Parathyroid adenoma (tissue), 2 donors: ENCODE measurements around the gene THSD1.
A peak's percentile ranks its signal among the peaks of the same experiment; 100 is the strongest.
"Not testable (repeated sequence)": the region's sequence is repeated elsewhere in the genome, so short reads cannot be mapped to it uniquely, and the experiment has no call there.

Experiments
- H2AFZ ChIP-seq: fragments of 300-600 bp; sonication (generic); one replicate; pipeline ENCODE4 v1.7.0; 2017; ENCODE audit warnings: antibody characterized with exemption, mild to moderate bottlenecking
- H3K27ac ChIP-seq: fragments of 300-600 bp; sonication (generic); one replicate; pipeline ENCODE4 v1.7.0; 2017
- H3K27me3 ChIP-seq: fragments of 300-600 bp; sonication (generic); one replicate; pipeline ENCODE4 v1.7.0; 2017; ENCODE audit warnings: low read length; ENCODE audit not compliant: control insufficient read depth, insufficient read depth
- H3K36me3 ChIP-seq: fragments of 300-600 bp; sonication (generic); one replicate; pipeline ENCODE4 v1.7.0; 2017; ENCODE audit warnings: low read length; ENCODE audit not compliant: control insufficient read depth, insufficient read depth
- H3K4me1 ChIP-seq: fragments of 300-600 bp; sonication (generic); one replicate; pipeline ENCODE4 v1.7.0; 2017; ENCODE audit warnings: control low read depth
- H3K4me2 ChIP-seq: fragments of 300-600 bp; sonication (generic); one replicate; pipeline ENCODE4 v1.7.0; 2017; ENCODE audit warnings: low read length
- H3K4me3 ChIP-seq: fragments of 300-600 bp; sonication (generic); one replicate; pipeline ENCODE4 v1.7.0; 2017; ENCODE audit warnings: low read depth, low read length
- H3K79me2 ChIP-seq: fragments of 300-600 bp; sonication (generic); one replicate; pipeline ENCODE4 v1.7.0; 2017; ENCODE audit warnings: control low read depth
- H3K9ac ChIP-seq: fragments of 300-600 bp; sonication (generic); one replicate; pipeline ENCODE4 v1.7.0; 2017; ENCODE audit warnings: mild to moderate bottlenecking
- H3K9me3 ChIP-seq: fragments of 300-600 bp; sonication (generic); one replicate; pipeline ENCODE4 v1.7.0; 2017; ENCODE audit warnings: low read length; ENCODE audit not compliant: control insufficient read depth
- CTCF ChIP-seq: fragments of 300-600 bp; sonication (generic); IDR thresholded peaks from one replicate; pipeline ENCODE4 v1.7.0; 2017; ENCODE audit warnings: antibody characterized with exemption, mild to moderate bottlenecking
- donor health status: primary hyperparathyroidism.

Gene THSD1

GRCh38 chr13:52414051-52414450 is 8.1 kb upstream of the THSD1 start:
- Histone ChIP-seq H3K4me3 (no peak overlapping the region), H3K27ac (no peak overlapping the region), H3K36me3 (no peaks in the 10 kb centered on the region), H3K4me2 (no peak overlapping the region), H3K9ac (no peak overlapping the region), H2AFZ (no peak overlapping the region), H3K9me3 (no peaks in the 10 kb centered on the region), H3K27me3 (no peaks in the 10 kb centered on the region), H3K79me2 (no peaks in the 10 kb centered on the region), H3K4me1 (no peaks in the 10 kb centered on the region)
- TF ChIP-seq CTCF: no peak

GRCh38 chr13:52412128-52412527 is 6.2 kb upstream of the THSD1 start:
- TF ChIP-seq CTCF: no peak
- no peaks in the 10 kb centered on the region for H3K4me1 ChIP-seq
- H3K9me3 ChIP-seq: no peaks in the 10 kb centered on the region
- no peak overlapping the region for H3K4me2 ChIP-seq
- no peak overlapping the region for H2AFZ ChIP-seq
- no peak overlapping the region for H3K4me3 ChIP-seq
- H3K27me3 ChIP-seq: no peaks in the 10 kb centered on the region
- no peak overlapping the region for H3K27ac ChIP-seq
- no peaks in the 10 kb centered on the region for H3K36me3 ChIP-seq
- H3K79me2 ChIP-seq: no peaks in the 10 kb centered on the region
- H3K9ac ChIP-seq: no peak overlapping the region

- H3K36me3 ChIP-seq: no peaks in the 10 kb centered on the region
- TF ChIP-seq CTCF: no peak
Observed at GRCh38 chr13:52411629-52412028, 5.7 kb upstream of the THSD1 start.

GRCh38 chr13:52408071-52408658 is 2.2 kb upstream of the THSD1 start:
- not testable (repeated sequence) for H3K4me1 ChIP-seq, H2AFZ ChIP-seq, H3K27ac ChIP-seq, H3K4me3 ChIP-seq, H3K36me3 ChIP-seq, H3K9ac ChIP-seq, H3K9me3 ChIP-seq, H3K27me3 ChIP-seq, H3K79me2 ChIP-seq, H3K4me2 ChIP-seq

More at GRCh38 chr13:52411629-52412028, 5.7 kb upstream of the THSD1 start:
- H3K4me2 ChIP-seq: no peak overlapping the region
- H3K4me1 ChIP-seq: no peaks in the 10 kb centered on the region
- H2AFZ ChIP-seq: no peak overlapping the region
- H3K79me2 ChIP-seq: no peaks in the 10 kb centered on the region
- no peak overlapping the region for H3K27ac ChIP-seq
- no peak overlapping the region for H3K9ac ChIP-seq
- H3K27me3 ChIP-seq: no peaks in the 10 kb centered on the region
- no peaks in the 10 kb centered on the region for H3K9me3 ChIP-seq
- H3K4me3 ChIP-seq: no peak overlapping the region

GRCh38 chr13:52407436-52407835 is 1.5 kb upstream of the THSD1 start:
- H3K9me3 ChIP-seq, H3K36me3 ChIP-seq, H3K4me2 ChIP-seq, H3K9ac ChIP-seq, H3K27ac ChIP-seq, H3K4me1 ChIP-seq, H3K79me2 ChIP-seq, H3K27me3 ChIP-seq, H2AFZ ChIP-seq, H3K4me3 ChIP-seq: not testable (repeated sequence)

GRCh38 chr13:52406629-52407028 is 657 bp upstream of the THSD1 start:
- H2AFZ ChIP-seq: no peak overlapping the region
- H3K27ac ChIP-seq: peak overlapping the region; percentile 11
- no peak overlapping the region for H3K4me2 ChIP-seq
- H3K4me3 ChIP-seq: no peak overlapping the region
- H3K27me3 ChIP-seq: no peaks in the 10 kb centered on the region
- no peaks in the 10 kb centered on the region for H3K9me3 ChIP-seq
- no peak for TF ChIP-seq CTCF
- no peak overlapping the region for H3K9ac ChIP-seq
- H3K79me2 ChIP-seq: no peaks in the 10 kb centered on the region
- H3K36me3 ChIP-seq: no peaks in the 10 kb centered on the region
- no peaks in the 10 kb centered on the region for H3K4me1 ChIP-seq
